Fibroblast of skin of abdomen (primary cell): ENCODE data around the gene ZDHHC21.
"Not testable (repeated sequence)": the region's sequence is repeated elsewhere in the genome, so short reads cannot be mapped to it uniquely, and the experiment has no call there.

Source experiments
- DNase-seq: peaks from one replicate; pipeline ENCODE4 v3.0.0-alpha.2; 2013

The ZDHHC21 gene

DNA sequence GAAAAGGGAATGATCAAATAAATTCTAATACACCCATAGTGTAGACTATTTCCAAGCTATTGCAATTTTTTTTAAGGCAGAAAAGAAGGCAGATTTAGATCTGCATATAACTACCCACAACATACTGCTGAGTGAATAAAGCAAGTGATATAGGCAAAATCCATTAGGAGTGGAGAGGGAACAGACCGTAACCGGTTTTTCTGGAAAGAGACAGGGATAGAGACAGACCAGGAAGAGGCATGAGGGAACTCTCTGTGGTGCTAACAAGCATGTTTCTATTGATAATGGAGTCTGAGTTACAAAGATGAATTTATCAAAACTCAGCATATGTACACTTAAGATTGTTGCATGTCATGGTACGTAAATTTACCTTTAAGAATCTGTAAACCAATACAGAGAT, 14.5 kb downstream of the ZDHHC21 start:
- no peak for DNase-seq

- no peak for DNase-seq
Observed at GRCh38 chr9:14677872-14678271, 15.4 kb downstream of the ZDHHC21 start.

- DNase-seq = no peak
Observed at GRCh38 chr9:14677396-14677795, 15.8 kb downstream of the ZDHHC21 start.

- DNase-seq = no peak
Observed at GRCh38 chr9:14674630-14675029, 18.6 kb downstream of the ZDHHC21 start.

DNA sequence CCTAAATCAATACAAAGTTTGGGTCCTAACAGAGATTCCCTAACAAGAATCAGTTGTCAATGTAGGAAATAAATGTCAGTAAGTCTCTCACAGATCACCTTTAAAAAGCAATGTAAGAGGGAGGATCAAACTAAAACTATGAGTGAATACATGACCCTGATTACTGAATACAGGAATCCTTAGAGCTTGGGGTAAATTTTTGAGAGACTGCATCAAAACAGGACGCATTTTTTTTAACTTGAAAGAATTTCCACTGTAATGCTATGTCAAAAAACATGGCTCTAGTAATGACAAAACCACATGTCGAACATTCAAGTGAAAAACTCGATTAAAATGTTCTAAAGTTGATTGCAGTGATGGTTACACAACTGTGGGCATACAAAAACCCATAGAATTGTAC, 21.9 kb downstream of the ZDHHC21 start:
- no peak for DNase-seq

DNA sequence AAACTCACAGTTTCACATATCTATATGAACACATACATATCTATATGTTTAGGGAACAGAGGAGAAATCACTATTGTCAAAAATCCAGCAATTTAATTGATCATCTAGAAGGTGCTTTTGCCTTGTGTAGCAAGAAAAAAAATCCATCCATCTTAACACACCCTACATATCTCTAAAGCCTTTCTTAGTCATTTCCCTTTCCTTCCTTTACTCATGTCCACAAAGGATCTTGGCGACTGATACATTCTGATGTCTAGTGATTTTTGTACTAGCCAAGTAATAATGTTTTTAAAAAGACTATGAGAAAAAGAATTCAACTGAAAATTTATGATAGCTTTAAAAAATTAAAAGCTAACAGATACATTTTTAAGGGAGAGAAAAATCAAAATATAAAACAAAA, 22.5 kb downstream of the ZDHHC21 start:
- no peak for DNase-seq

DNA sequence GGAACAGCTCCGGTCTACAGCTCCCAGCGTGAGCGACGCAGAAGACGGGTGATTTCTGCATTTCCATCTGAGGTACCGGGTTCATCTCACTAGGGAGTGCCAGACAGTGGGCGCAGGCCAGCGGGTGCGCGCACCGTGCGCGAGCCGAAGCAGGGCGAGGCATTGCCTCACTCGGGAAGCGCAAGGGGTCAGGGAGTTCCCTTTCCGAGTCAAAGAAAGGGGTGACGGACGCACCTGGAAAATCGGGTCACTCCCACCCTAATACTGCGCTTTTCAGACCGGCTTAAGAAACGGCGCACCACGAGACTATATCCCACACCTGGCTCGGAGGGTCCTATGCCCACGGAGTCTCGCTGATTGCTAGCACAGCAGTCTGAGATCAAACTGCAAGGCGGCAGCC, 29.2 kb downstream of the ZDHHC21 start:
- not testable (repeated sequence) for DNase-seq

DNA sequence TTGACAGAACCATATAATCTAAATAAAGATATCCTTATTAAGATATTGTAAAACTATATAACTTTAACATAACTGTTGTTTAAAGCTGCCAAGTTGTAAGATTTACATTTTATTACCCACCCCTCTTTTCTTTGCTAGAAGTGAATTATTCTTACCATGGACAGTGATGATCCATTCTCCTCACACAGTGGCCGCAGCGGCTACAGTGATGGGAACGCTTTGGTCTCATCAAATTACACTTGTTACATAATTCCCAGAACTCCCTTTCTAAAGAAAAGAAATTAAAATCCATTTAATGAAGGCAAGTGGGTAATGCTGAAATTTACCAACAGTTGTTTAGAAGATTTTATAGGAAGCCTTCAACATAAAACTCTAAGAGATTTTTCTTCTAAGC, 31.2 kb downstream of the ZDHHC21 start:
- DNase-seq = no peak

GRCh38 chr9:14661421-14662059, 31.7 kb downstream of the ZDHHC21 start:
- peak; percentile 9 for DNase-seq

GRCh38 chr9:14660721-14661120, 32.5 kb downstream of the ZDHHC21 start:
- no peak for DNase-seq

- DNase-seq = no peak
Observed at GRCh38 chr9:14654932-14655331, 38.3 kb downstream of the ZDHHC21 start.

DNA sequence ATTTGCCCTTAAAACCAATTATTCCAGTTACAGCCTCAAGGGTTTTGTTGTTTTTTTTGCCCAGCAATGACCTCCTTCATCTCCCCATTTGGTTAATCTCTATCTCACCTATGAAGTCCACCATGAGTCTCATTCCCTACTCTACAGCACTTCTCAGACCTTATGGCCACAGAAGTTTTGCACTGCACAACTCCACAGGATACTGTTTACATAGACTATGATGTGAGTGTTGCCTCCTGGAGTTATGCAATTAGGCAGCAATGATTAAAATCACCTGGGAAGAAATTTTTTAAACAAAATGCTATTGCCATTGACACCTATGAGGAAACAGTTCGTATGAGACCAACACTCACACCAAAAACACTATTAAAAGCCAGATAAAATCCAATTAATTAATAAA, 39.7 kb downstream of the ZDHHC21 start:
- no peak for DNase-seq

DNA sequence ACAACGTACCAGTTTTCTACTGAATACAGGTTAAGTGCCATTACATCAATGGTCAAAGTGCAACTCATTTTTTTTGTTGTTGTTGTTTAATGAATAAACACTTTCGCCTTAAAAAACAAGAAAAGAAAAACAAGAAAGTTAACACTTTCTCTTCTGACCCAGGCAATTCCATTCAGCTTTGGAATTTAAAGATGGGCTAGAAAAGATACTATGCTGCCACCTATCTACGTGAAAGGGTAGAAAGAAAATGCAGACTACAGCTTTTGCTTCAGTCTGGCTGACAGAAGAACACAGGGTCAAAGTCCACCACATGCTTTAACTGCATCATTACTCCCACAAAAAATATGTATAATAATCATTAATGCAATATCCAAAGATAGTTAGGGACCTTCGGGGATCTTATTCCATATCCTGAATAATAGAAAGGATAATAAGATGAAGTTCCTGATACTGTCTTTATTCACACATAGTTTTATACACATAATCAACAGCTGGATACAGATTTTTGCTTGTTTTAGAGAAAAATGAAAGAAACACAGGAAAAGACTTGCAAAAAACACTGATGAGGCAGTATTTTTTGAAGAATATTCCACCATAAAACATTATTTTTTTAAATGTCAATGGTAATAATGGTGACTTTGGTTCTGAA, 40.4 kb downstream of the ZDHHC21 start:
- no peak for DNase-seq

- DNase-seq = no peak
Observed at GRCh38 chr9:14650596-14650995, 42.6 kb downstream of the ZDHHC21 start.

- peak; percentile 8 for DNase-seq
Observed at GRCh38 chr9:14645648-14646047, 47.6 kb downstream of the ZDHHC21 start.

- no peak for DNase-seq
Observed at GRCh38 chr9:14640967-14641366, 52.3 kb downstream of the ZDHHC21 start.

GRCh38 chr9:14640294-14640693, 52.9 kb downstream of the ZDHHC21 start:
- no peak for DNase-seq

DNA sequence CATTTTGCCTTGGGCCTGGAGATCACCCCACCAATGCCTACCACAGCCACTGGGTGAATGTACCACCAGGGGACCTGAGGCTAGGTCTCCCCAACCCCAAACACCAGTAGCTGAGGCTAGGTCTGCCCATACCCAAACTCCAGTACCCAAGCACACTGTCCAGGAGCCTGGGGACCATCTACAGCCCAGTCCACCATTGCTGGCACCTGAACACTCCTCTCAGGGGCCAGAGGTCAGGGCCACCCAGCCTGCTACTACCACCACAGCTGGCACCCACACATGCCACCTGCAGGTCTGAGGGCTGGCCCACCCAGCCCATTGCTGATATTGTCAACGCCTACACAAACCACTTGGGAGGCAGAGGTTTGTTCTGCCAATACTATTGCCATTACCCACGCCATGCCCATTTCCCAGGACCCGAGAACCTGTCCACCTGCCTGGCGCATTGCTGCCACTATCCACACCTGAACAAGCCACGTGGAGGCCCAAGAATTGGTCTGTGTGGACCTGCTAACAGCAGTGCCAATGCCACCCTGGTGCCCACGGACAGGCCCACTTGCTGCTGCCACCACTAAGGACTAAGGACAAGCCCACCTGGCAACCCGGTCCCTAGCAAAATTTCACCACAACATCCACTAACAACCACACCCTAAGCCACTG, 59.2 kb downstream of the ZDHHC21 start:
- DNase-seq = no peak

DNA sequence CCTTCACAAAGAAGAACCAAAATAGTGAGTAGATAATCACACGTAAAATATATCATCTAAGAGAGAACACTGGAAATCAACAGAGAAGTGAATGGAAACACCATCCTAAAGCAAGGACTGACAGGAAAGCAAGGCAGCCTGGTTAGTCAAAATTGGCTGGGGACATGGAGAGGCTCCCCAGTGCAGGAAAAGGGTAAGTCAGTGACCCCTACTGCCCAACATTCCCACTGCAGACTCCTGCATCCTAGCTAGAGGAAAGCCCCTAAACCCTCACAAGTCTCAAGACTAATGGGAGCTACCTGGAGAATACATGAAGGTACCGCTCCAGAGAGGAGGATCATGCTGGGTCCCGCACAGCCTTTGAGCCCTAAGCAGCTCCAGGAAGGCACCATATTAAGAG, 60.1 kb downstream of the ZDHHC21 start:
- DNase-seq = no peak

GRCh38 chr9:14627513-14627912, 65.7 kb downstream of the ZDHHC21 start:
- no peak for DNase-seq

DNA sequence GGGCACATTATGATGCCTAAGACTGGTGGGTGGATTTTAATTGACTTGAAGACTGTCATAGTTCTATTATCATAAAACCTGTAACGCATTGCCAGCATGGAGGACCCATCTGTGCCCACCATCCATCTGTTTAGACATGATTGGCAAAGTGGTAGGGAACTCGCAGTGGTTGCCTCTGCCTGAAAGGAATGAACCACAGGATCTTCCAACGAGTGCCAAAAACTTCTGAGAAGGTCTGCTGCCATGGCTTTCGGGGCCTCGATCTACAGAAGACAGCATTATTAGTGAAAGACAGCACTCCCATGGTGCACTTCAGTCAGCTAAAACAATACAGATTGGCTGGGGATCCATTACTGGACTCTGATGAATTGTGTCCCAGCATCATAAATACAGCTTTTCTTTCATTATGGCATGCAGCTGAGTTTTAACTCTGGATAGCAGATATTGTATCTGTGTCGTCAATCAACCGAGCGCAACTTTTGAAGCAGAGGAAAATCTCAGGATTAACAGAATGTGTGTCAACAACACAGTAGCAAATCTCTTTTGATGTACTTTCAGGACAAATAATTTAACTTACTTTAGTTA, 74.3 kb downstream of the ZDHHC21 start:
- no peak for DNase-seq

DNA sequence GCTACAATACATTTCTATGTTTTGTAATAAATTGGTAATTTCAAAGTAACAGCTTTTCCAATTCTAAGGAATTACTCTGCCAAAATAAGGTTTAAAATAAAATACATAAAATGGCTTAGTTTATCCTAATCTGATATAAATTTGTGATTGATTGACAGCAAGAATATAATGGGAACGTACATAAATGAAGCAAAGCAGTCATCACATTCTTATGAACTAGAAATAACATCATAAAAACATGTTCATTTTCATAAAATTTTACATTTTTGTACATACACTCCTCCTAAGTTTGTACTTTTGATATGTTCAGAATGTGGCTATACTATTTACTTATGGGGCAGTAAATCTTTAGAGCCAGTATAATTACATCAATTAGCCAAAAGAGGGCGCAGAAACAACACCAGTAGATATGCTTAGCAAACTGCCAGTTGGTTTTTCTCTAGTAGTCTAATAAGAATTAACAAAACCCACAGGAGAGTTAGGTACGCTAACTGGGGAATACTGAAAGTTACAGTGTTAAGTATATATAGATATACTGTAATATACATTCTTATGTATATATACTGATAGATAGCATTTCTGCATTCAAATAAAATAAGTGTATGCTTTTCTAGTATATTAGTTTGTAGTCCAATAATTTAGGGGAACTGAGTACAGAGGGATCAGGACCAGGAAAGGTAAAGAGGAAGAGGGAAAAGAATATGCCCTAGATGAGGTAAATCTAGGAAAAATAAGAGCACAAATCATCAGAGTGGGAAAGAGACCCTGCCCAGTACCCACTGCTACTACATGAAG, 76.8 kb downstream of the ZDHHC21 start:
- peak; percentile 58 for DNase-seq

DNA sequence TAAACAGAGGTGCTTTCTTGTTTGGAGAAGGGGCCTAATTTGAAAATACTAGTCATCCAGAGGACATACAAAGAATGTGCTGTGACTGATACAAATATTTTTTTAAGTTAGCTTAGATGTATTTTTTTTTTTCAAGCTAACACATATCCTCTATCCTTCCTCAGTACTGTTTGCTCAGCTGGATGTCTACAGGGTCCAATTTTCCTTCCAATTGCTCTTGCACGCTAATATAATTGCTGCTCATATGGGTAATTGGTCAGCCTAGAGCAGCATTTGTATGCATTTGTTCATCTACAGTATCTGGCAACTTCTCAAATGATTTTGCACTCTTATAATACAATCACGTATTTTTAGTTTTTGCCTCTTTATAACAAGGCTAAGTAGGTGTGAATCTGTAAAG, 84.7 kb downstream of the ZDHHC21 start:
- DNase-seq = no peak
